ENCODE data around the gene MTAP. TPM values are rescaled to one million over a fixed set of nuclear protein-coding genes. Genes with fewer than 3 reads are reported as not detected.

The MTAP gene
- total and polyA plus RNA-seq, 9 of the 15 experiments (the other 6 are each of a cell fraction or from before 2014, with no cell fraction given): 0.07 TPM; not detected in 8

DNA sequence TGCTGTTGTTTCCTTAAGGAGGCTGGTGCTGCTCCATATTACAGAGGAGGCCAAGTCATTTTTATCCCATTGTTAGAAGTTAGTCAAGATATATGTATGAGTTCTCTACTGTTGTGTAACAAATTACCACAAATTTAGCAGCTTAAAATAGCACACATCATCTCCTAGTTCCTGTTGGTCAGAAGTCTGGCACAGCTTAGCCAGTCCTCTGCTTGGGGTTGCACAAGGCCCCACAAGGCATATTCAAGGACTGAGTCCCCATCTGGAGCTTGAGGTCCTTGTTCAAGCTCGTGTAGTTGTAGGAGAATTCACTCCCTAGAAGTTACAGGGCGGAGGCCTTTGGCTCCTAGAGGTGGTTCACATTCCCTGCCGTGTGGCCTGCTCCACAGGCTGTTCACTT, 14.7 kb downstream of the MTAP start:
- BruUV-seq (replicated peaks): no TSS peak
- Histone ChIP-seq H3K4me1 (replicated peaks in 1 of 2; ENCODE audit: control insufficient read depth in 2 of 2, insufficient read depth in 2 of 2, low read length in 2 of 2) (no peaks in the 10 kb centered on the region), H3K79me2 (ENCODE audit: control insufficient read depth, insufficient read depth, low read length) (no peaks in the 10 kb centered on the region), H4K20me1 (replicated peaks; ENCODE audit: control insufficient read depth, insufficient read depth, low read length) (no peaks in the 10 kb centered on the region), H3K9ac (ENCODE audit: insufficient read depth in 1 of 2, low read depth in 2 of 2, low read length in 2 of 2) (no peak overlapping the region), H3K4me3 (no peak overlapping the region), H3K36me3 (ENCODE audit: control insufficient read depth, insufficient read depth, low read length) (no peaks in the 10 kb centered on the region), H3K9me3 (replicated peaks; ENCODE audit: control insufficient read depth, insufficient read depth, low read depth, low read length) (no peaks in the 10 kb centered on the region), H3K4me2 (ENCODE audit: insufficient read depth, low read length) (no peak overlapping the region), H2AFZ (ENCODE audit: low read depth, low read length) (no peak overlapping the region), H3K9me1 (ENCODE audit: control insufficient read depth, insufficient read depth, low read length) (no peaks in the 10 kb centered on the region), H3K27ac (ENCODE audit: extremely low read depth, low read depth, low read length) (no peak overlapping the region), H3K27me3 (ENCODE audit: control insufficient read depth in 2 of 2, insufficient read depth in 2 of 2, low read length in 2 of 2) (no peaks in the 10 kb centered on the region)
- no peak for TF ChIP-seq SMAD1 (IDR thresholded peaks at IDR 0.05; ENCODE audit: low read depth, low read length, partially characterized antibody)
- TF ChIP-seq, protein P1, sequence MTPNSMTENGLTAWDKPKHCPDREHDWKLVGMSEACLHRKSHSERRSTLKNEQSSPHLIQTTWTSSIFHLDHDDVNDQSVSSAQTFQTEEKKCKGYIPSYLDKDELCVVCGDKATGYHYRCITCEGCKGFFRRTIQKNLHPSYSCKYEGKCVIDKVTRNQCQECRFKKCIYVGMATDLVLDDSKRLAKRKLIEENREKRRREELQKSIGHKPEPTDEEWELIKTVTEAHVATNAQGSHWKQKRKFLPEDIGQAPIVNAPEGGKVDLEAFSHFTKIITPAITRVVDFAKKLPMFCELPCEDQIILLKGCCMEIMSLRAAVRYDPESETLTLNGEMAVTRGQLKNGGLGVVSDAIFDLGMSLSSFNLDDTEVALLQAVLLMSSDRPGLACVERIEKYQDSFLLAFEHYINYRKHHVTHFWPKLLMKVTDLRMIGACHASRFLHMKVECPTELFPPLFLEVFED (CRISPR knock-in tag; conservative IDR thresholded peaks at IDR 0.05): no peak
- TF ChIP-seq ZNF717 (CRISPR knock-in tag; IDR thresholded peaks at IDR 0.05): no peak
- TF ChIP-seq, protein P2, sequence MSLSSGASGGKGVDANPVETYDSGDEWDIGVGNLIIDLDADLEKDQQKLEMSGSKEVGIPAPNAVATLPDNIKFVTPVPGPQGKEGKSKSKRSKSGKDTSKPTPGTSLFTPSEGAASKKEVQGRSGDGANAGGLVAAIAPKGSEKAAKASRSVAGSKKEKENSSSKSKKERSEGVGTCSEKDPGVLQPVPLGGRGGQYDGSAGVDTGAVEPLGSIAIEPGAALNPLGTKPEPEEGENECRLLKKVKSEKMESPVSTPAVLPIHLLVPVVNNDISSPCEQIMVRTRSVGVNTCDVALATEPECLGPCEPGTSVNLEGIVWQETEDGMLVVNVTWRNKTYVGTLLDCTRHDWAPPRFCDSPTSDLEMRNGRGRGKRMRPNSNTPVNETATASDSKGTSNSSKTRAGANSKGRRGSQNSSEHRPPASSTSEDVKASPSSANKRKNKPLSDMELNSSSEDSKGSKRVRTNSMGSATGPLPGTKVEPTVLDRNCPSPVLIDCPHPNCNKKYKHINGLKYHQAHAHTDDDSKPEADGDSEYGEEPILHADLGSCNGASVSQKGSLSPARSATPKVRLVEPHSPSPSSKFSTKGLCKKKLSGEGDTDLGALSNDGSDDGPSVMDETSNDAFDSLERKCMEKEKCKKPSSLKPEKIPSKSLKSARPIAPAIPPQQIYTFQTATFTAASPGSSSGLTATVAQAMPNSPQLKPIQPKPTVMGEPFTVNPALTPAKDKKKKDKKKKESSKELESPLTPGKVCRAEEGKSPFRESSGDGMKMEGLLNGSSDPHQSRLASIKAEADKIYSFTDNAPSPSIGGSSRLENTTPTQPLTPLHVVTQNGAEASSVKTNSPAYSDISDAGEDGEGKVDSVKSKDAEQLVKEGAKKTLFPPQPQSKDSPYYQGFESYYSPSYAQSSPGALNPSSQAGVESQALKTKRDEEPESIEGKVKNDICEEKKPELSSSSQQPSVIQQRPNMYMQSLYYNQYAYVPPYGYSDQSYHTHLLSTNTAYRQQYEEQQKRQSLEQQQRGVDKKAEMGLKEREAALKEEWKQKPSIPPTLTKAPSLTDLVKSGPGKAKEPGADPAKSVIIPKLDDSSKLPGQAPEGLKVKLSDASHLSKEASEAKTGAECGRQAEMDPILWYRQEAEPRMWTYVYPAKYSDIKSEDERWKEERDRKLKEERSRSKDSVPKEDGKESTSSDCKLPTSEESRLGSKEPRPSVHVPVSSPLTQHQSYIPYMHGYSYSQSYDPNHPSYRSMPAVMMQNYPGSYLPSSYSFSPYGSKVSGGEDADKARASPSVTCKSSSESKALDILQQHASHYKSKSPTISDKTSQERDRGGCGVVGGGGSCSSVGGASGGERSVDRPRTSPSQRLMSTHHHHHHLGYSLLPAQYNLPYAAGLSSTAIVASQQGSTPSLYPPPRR (CRISPR knock-in tag; IDR thresholded peaks at IDR 0.05; ENCODE audit: borderline replicate concordance): no peak
- TF ChIP-seq, protein P3, sequence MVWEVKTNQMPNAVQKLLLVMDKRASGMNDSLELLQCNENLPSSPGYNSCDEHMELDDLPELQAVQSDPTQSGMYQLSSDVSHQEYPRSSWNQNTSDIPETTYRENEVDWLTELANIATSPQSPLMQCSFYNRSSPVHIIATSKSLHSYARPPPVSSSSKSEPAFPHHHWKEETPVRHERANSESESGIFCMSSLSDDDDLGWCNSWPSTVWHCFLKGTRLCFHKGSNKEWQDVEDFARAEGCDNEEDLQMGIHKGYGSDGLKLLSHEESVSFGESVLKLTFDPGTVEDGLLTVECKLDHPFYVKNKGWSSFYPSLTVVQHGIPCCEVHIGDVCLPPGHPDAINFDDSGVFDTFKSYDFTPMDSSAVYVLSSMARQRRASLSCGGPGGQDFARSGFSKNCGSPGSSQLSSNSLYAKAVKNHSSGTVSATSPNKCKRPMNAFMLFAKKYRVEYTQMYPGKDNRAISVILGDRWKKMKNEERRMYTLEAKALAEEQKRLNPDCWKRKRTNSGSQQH (CRISPR knock-in tag; IDR thresholded peaks at IDR 0.05): no peak
- TF ChIP-seq, protein P4, sequence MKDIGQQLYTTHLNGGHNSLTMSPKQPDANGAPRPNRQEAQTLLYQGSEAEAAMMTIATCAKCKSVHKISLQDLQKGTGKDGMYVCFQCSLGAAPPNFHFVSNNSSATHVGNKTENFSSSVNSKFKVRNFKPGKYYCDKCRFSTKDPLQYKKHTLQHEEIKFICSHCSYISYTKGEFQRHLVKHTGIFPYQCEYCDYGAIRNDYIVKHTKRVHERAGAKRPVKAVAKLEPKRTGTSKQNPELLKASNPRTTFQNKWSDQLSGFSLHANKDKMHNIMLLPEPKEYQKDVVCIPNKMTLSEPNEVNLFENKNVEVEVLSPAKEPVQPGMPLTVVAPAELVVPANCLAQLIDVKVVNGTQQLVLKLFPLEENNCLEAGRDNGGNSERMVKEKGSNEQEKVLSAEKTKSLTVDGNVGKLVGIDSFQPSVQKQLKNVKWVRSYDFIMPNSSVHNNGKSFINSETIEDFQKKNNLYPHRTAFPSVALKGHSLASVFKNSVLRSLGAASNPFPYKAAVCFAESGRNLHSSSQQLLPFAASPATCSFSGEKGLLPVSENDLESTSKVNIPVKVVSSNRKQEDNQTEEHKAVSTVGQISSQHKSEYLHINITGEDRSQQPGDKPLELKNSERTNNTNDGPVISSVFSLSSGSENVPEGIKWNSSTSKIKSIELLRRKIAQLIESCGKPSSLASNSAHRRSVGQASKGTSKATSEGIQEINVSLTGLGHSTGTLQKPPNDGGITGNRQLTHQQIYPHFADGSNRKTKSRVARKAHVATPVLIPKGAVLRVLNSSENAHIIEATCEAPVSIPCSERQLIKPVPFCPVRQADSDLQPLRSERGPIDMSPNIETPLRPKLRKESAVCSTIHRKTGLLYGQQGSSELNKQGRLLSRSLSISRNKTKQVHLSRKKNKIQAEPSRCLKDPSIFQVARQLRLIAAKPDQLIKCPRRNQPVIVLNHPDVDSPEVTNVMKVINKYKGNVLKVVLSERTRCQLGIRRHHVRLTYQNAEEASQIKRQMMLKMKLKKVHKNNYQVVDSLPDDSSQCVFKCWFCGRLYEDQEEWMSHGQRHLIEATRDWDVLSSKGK (CRISPR knock-in tag; IDR thresholded peaks at IDR 0.05): no peak
- no peak for DNase-seq (ENCODE audit: extremely low read depth in 1 of 4, low spot score in 3 of 4)
- no CpG with 5 or more reads among the region's 3 CpGs for WGBS (ENCODE audit: insufficient coverage, low coverage, missing lambda C conversion rate)
- ATAC-seq: no peak
- intact Hi-C loops (cut with micrococcal nuclease): no loop called here
- in situ Hi-C loops (cut with MboI): no loop called here
- POLR2A ChIA-PET: no interaction called here
- CTCF ChIA-PET (ENCODE audit: low intra/inter-chr PET ratio): no interaction called here
- FAIRE-seq: no peak
